CD4-positive, alpha-beta memory T cell (primary cell): Measurements from ENCODE around the gene PRSS38. TPM values are rescaled to one million over a fixed set of nuclear protein-coding genes. Genes with fewer than 3 reads are reported as not detected.

Source experiments
- CTCF ChIA-PET: fragments of 350-600 bp; sonication (Branson Sonifier 250); formaldehyde crosslinking; loops from one replicate; lab custom pipeline; 2021; ENCODE audit warnings: inconsistent platforms; ENCODE audit not compliant: partially characterized antibody; lab: Charles Lee
- POLR2A ChIA-PET: fragments of 350-600 bp; sonication (Branson Sonifier 250); formaldehyde crosslinking; loops from one replicate; lab custom pipeline; 2021; ENCODE audit not compliant: partially characterized antibody; lab: Charles Lee
- DNase-seq, 5 donors: peaks; one replicate each; pipeline versions ENCODE4 v3.0.0 to v3.0.0-alpha.2; 2020 to 2022; ENCODE audit warnings: mixed read lengths in 1 of 5
- H3K27ac ChIP-seq: one replicate; pipeline ENCODE4 v1.7.0; 2013; ENCODE audit warnings: low read depth, low read length
- H3K27me3 ChIP-seq: 2 replicates; pipeline ENCODE4 v1.7.0; 2013; ENCODE audit warnings: mild to moderate bottlenecking, low read length, moderate library complexity; ENCODE audit not compliant: insufficient read depth
- H3K36me3 ChIP-seq: 2 replicates; pipeline ENCODE4 v1.7.0; 2013; ENCODE audit warnings: mild to moderate bottlenecking, low read length, moderate library complexity; ENCODE audit not compliant: insufficient read depth
- H3K4me1 ChIP-seq: 2 replicates; pipeline ENCODE4 v1.7.0; 2013; ENCODE audit warnings: mild to moderate bottlenecking, low read length, moderate library complexity; ENCODE audit not compliant: insufficient read depth
- H3K4me3 ChIP-seq, 2 donors: one replicate each; pipeline ENCODE4 v1.7.0; 2013; ENCODE audit warnings: low read length in 2 of 2, mild to moderate bottlenecking in 1 of 2
- H3K9me3 ChIP-seq, 2 donors: one replicate each; pipeline ENCODE4 v1.7.0; 2013; ENCODE audit warnings: low read length in 2 of 2, control low read depth in 1 of 2; ENCODE audit not compliant: control insufficient read depth in 1 of 2
- H3K27ac Mint-ChIP-seq, 7 donors: one replicate each; pipeline ENCODE4 v1.8.0; 2020 to 2021; ENCODE audit warnings: mixed read lengths in 7 of 7, mild to moderate bottlenecking in 6 of 7, inconsistent platforms in 3 of 7, moderate library complexity in 3 of 7
- H3K27me3 Mint-ChIP-seq, 2 donors: one replicate each; pipeline ENCODE4 v1.8.0; 2020 to 2021; ENCODE audit warnings: mixed read lengths in 2 of 2
- H3K36me3 Mint-ChIP-seq, 2 donors: one replicate each; pipeline ENCODE4 v1.8.0; 2020 to 2021; ENCODE audit warnings: mixed read lengths in 2 of 2, inconsistent platforms in 1 of 2, mild to moderate bottlenecking in 1 of 2
- H3K4me1 Mint-ChIP-seq, 4 donors: one replicate each; pipeline ENCODE4 v1.8.0; 2020 to 2021; ENCODE audit warnings: mixed read lengths in 4 of 4, mild to moderate bottlenecking in 1 of 4
- H3K4me3 Mint-ChIP-seq, 8 donors: one replicate each; pipeline ENCODE4 v1.8.0; 2020 to 2021; ENCODE audit warnings: mixed read lengths in 8 of 8, mild to moderate bottlenecking in 7 of 8, moderate library complexity in 6 of 8, inconsistent platforms in 3 of 8
- H3K9me3 Mint-ChIP-seq, 8 donors: one replicate each; pipeline ENCODE4 v1.8.0; 2020 to 2021; ENCODE audit warnings: mixed read lengths in 8 of 8, mild to moderate bottlenecking in 5 of 8, inconsistent platforms in 3 of 8, moderate library complexity in 1 of 8
- intact Hi-C: fragments of 100-400 bp; cut with micrococcal nuclease; formaldehyde crosslinking; loops from one replicate; pipeline ENCODE4 v1.15.1; 2023
- polyA plus RNA-seq, 2 donors: library from polyadenylated mRNA; unstranded; fragments of 300-500 nt; fragmentation: Illumina TruSeq; gene quantifications; one replicate each; pipeline ENCODE4 v1.2.3, GENCODE V29; 2021
- total RNA-seq, 2 experiments: library from RNA; stranded (reverse); gene quantifications; one replicate each; pipeline ENCODE4 v1.2.3, GENCODE V29; 2021

PRSS38 gene
- total and polyA plus RNA-seq, 4 experiments from 2014 or later = not detected

DNA sequence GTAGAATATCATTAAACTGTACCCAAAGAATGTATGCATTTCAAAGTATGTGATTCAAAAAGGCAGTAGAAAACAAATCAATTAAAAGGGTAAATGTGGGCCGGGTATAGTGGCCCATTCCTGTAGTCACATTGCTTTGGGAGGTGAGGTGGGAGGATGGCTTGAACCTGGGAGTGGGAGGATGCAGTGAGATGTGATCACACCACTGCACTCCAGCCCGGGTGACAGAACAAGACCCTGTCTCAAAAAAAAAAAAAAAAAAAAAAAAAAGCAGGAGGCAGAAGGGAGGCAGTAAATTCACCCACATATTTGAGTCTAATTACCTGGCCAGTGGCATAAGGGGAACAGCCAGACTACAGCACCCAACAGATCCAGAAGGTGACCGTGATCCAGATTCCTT, 17.9 kb upstream of the PRSS38 start:
- intact Hi-C loops = no loop called here
- DNase-seq = no peak
- no peaks in the 10 kb centered on the region for H3K4me1 ChIP-seq
- CTCF ChIA-PET = no interaction called here
- Mint-ChIP-seq H3K4me1 (no peaks in the 10 kb centered on the region), H3K4me3 (no peak overlapping the region), H3K27me3 (peaks cover 0 to 6% of the 10 kb centered on the region in 2 donors), H3K36me3 (no peaks in the 10 kb centered on the region), H3K9me3 (no peaks in the 10 kb centered on the region), H3K27ac (peak overlapping the region in 2 of 7 donors; percentile 41 to 52)
- POLR2A ChIA-PET = no interaction called here
- H3K27ac ChIP-seq = no peak overlapping the region
- no peak overlapping the region for H3K4me3 ChIP-seq
- no peaks in the 10 kb centered on the region for H3K9me3 ChIP-seq
- no peaks in the 10 kb centered on the region for H3K36me3 ChIP-seq
- no peaks in the 10 kb centered on the region for H3K27me3 ChIP-seq

- Mint-ChIP-seq H3K36me3 (no peaks in the 10 kb centered on the region), H3K27me3 (peaks cover 0 to 6% of the 10 kb centered on the region in 2 donors), H3K27ac (peak overlapping the region in 2 of 7 donors; percentile 41 to 52), H3K9me3 (no peaks in the 10 kb centered on the region), H3K4me1 (no peaks in the 10 kb centered on the region), H3K4me3 (no peak overlapping the region)
- H3K4me1 ChIP-seq = no peaks in the 10 kb centered on the region
- H3K27me3 ChIP-seq = no peaks in the 10 kb centered on the region
- H3K4me3 ChIP-seq = no peak overlapping the region
- CTCF ChIA-PET = no interaction called here
- H3K36me3 ChIP-seq = no peaks in the 10 kb centered on the region
- no peak for DNase-seq
- POLR2A ChIA-PET = interaction anchor here (1.2 kb wide), 1 partner anchor 10 kb away, joined by 3 read pairs; no protein-coding TSS in a partner anchor
- H3K27ac ChIP-seq = no peak overlapping the region
- no peaks in the 10 kb centered on the region for H3K9me3 ChIP-seq
- intact Hi-C loops = no loop called here
Observed at GRCh38 chr1:227798078-227798802, 17.2 kb upstream of the PRSS38 start.

- CTCF ChIA-PET = no interaction called here
- POLR2A ChIA-PET = interaction anchor here (1.2 kb wide), 1 partner anchor 12 kb away, joined by 3 read pairs; no protein-coding TSS in a partner anchor
- intact Hi-C loops = no loop called here
Observed at GRCh38 chr1:227799756-227800155, 15.7 kb upstream of the PRSS38 start.

GRCh38 chr1:227803933-227804332, 11.5 kb upstream of the PRSS38 start:
- CTCF ChIA-PET = no interaction called here
- intact Hi-C loops = no loop called here

More at GRCh38 chr1:227799756-227800155, 15.7 kb upstream of the PRSS38 start:
- H3K4me1 ChIP-seq = no peaks in the 10 kb centered on the region
- Mint-ChIP-seq H3K4me1 (no peaks in the 10 kb centered on the region), H3K27ac (peak overlapping the region in 1 of 7 donors; percentile 77), H3K4me3 (no peak overlapping the region), H3K36me3 (no peaks in the 10 kb centered on the region), H3K9me3 (peaks cover 0 to 4% (median 0%) of the 10 kb centered on the region in 8 donors), H3K27me3 (peaks cover 0 to 7% of the 10 kb centered on the region in 2 donors)
- H3K4me3 ChIP-seq = no peak overlapping the region
- H3K9me3 ChIP-seq = no peaks in the 10 kb centered on the region
- H3K27me3 ChIP-seq = no peaks in the 10 kb centered on the region
- DNase-seq = no peak
- H3K27ac ChIP-seq = no peak overlapping the region
- no peaks in the 10 kb centered on the region for H3K36me3 ChIP-seq

DNA sequence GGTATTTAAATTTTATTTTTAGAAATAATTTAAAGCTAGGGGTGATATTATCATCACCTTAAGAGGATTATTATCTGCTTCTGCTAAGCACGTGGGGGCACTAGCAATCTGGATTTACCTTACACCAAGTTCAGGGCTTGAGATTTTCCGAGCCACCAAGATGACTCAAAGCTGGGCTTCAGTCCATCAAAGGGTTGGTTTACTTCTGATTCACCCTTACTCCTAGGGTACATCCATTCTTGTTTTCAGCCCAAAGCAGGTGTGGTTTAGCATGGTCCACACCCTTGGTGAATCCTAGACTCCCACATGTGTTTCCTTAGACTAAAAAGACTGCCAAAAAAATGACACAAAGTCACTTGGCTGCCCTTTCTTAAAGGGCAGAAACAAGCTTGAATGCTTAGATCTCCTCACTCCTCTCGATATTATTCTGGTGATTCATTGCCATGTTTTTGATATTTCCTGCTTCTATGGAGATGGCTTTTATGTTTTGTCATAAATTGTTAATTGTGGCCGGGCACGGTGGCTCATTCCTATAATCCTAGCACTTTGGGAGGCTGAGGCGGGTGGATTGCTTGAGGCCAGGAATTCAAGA, 9.8 kb upstream of the PRSS38 start:
- H3K9me3 ChIP-seq = no peaks in the 10 kb centered on the region
- H3K36me3 ChIP-seq = no peaks in the 10 kb centered on the region
- intact Hi-C loops = no loop called here
- no peak overlapping the region for H3K4me3 ChIP-seq
- Mint-ChIP-seq H3K4me1 (peaks cover 6 to 17% (median 10%) of the 10 kb centered on the region in 4 donors), H3K9me3 (peaks cover 0 to 5% (median under 1%) of the 10 kb centered on the region in 8 donors), H3K36me3 (no peaks in the 10 kb centered on the region), H3K4me3 (no peak overlapping the region), H3K27ac (no peak overlapping the region), H3K27me3 (peaks cover 2 to 7% of the 10 kb centered on the region in 2 donors)
- H3K27me3 ChIP-seq = no peaks in the 10 kb centered on the region
- ChIA-PET CTCF (no interaction called here), POLR2A (no interaction called here)
- no peak overlapping the region for H3K27ac ChIP-seq
- DNase-seq = no peak
- peaks cover 7% of the 10 kb centered on the region for H3K4me1 ChIP-seq

More at GRCh38 chr1:227803933-227804332, 11.5 kb upstream of the PRSS38 start:
- no peaks in the 10 kb centered on the region for H3K36me3 Mint-ChIP-seq
- peaks cover 4 to 14% (median 8%) of the 10 kb centered on the region in 4 donors for H3K4me1 Mint-ChIP-seq
- no peak overlapping the region for H3K4me3 ChIP-seq
- H3K9me3 Mint-ChIP-seq = peaks cover 0 to 5% (median under 1%) of the 10 kb centered on the region in 8 donors
- H3K4me1 ChIP-seq = peaks cover 5% of the 10 kb centered on the region
- POLR2A ChIA-PET = no interaction called here
- H3K27ac Mint-ChIP-seq = no peak overlapping the region
- no peaks in the 10 kb centered on the region for H3K9me3 ChIP-seq
- no peaks in the 10 kb centered on the region for H3K27me3 ChIP-seq
- no peak for DNase-seq
- no peak overlapping the region for H3K27ac ChIP-seq
- no peak overlapping the region for H3K4me3 Mint-ChIP-seq
- H3K27me3 Mint-ChIP-seq = peaks cover 2 to 7% of the 10 kb centered on the region in 2 donors
- no peaks in the 10 kb centered on the region for H3K36me3 ChIP-seq

GRCh38 chr1:227808566-227808965, 6.9 kb upstream of the PRSS38 start:
- H3K9me3 Mint-ChIP-seq = peaks cover 0 to 20% (median 17%) of the 10 kb centered on the region in 8 donors
- H3K27ac Mint-ChIP-seq = no peak overlapping the region
- peak overlapping the region in 1 of 8 donors; percentile 18 for H3K4me3 Mint-ChIP-seq
- POLR2A ChIA-PET = no interaction called here
- peaks cover 7% of the 10 kb centered on the region for H3K4me1 ChIP-seq
- H3K27ac ChIP-seq = no peak overlapping the region
- H3K9me3 ChIP-seq = no peaks in the 10 kb centered on the region
- H3K36me3 Mint-ChIP-seq = peaks cover 4 to 5% of the 10 kb centered on the region in 2 donors
- CTCF ChIA-PET = interaction anchor here (1.0 kb wide), 2 partner anchors 13 to 42 kb away, joined by 4 read pairs; no protein-coding TSS in a partner anchor
- H3K4me3 ChIP-seq = no peak overlapping the region
- peaks cover 2 to 3% of the 10 kb centered on the region in 2 donors for H3K27me3 Mint-ChIP-seq
- intact Hi-C loops = no loop called here
- no peak for DNase-seq
- H3K4me1 Mint-ChIP-seq = peaks cover 6 to 17% (median 10%) of the 10 kb centered on the region in 4 donors
- no peaks in the 10 kb centered on the region for H3K36me3 ChIP-seq
- no peaks in the 10 kb centered on the region for H3K27me3 ChIP-seq

DNA sequence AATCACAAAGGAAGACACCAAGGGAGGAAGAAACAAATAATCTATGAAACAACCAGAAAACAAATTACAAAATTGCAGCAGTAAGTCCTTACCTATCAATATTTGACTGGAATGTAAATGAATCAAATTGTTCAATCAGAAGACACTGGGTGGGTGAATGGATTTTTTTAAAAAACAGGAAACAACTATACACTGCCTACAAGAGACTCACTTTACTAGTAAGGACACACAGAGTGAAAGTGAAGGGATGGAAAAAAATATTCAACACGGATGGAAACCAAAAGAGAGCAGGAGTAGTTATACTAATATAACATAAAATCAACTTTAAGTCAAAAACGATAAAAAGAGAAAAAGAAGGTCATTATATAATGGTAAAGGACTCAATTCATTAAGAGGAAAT, 6.4 kb upstream of the PRSS38 start:
- CTCF ChIA-PET = no interaction called here
- no peak overlapping the region for H3K4me3 ChIP-seq
- peaks cover 2 to 3% of the 10 kb centered on the region in 2 donors for H3K27me3 Mint-ChIP-seq
- no peak overlapping the region for H3K27ac ChIP-seq
- peaks cover 4 to 5% of the 10 kb centered on the region in 2 donors for H3K36me3 Mint-ChIP-seq
- no peaks in the 10 kb centered on the region for H3K27me3 ChIP-seq
- peaks cover 6 to 17% (median 10%) of the 10 kb centered on the region in 4 donors for H3K4me1 Mint-ChIP-seq
- H3K4me3 Mint-ChIP-seq = peak overlapping the region in 1 of 8 donors; percentile 18
- H3K36me3 ChIP-seq = no peaks in the 10 kb centered on the region
- peaks cover 7% of the 10 kb centered on the region for H3K4me1 ChIP-seq
- no peak for DNase-seq
- H3K27ac Mint-ChIP-seq = peak overlapping the region in 1 of 7 donors; percentile 43
- peaks cover 0 to 23% (median 20%) of the 10 kb centered on the region in 8 donors for H3K9me3 Mint-ChIP-seq
- intact Hi-C loops = no loop called here
- peaks cover 0 to 2% of the 10 kb centered on the region in 2 donors for H3K9me3 ChIP-seq
- POLR2A ChIA-PET = no interaction called here
